GM20431 (cell line): ENCODE measurements around the gene SNRPA1.
"Not testable (repeated sequence)": the region's sequence is repeated elsewhere in the genome, so short reads cannot be mapped to it uniquely, and the experiment has no call there.

ENCODE experiments used
- in situ Hi-C: fragments of 300-500 bp; cut with MseI, MboI; formaldehyde crosslinking; loops from one replicate; pipeline ENCODE4 v1.15.0; 2020; ENCODE audit warnings: low sequenced_read_pairs; ENCODE audit not compliant: unreplicated experiment

SNRPA1 gene

DNA sequence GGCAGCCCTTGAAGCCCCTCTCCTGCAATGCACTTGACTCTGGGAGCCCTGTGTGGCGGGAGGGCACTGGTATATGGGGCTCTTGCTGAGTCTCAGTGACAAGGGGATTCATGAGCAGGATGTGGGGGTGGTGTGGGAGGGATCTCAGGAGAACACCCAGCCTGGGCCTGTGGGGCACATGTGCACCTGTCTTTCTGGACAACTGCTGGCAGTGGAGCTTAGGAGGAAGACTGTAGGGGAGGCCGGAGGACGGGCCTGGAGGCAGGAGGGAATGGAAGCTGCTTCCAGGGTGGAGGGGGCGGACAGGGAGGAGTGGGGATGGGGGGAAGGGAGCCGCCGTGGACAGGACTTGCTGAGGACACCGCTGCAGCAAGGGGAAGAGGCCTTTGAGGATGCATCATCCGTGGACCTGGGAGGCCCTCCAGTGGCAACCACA is 10.8 kb upstream of the SNRPA1 start:
- in situ Hi-C loops = no loop called here

- in situ Hi-C loops = no loop called here
Measured at GRCh38 chr15:101303408-101303807, 8.4 kb upstream of the SNRPA1 start.

GRCh38 chr15:101296418-101297405 is 1.7 kb upstream of the SNRPA1 start:
- in situ Hi-C loops = loop anchor here (10.0 kb wide), 1 partner anchor 348 kb away; no protein-coding TSS in a partner anchor

DNA sequence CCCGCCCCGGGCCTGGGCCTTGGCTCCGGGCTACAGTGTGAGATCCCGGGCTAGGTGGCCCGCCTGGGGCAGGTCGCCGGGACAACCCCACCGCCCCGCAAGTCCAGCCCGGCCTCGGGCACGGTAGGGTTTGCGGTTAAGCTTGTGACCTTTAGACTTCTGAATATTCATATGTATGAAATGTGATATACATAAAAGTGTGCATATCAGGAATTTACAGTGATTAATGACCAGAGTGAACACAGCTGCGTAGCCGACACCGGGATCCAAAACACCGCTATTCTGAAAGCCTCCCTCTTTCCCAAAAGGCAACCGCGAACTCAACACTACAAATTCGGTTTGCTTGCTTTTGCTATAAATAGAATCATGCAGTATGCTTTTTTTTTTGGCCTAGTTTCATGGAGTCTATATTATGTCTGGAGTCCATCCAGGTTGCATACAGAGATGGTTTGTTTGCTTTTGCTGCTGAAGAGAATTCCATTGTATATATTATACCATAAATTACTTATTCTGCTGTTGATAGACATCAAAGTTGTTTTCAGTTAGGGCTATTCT is 636 bp upstream of the SNRPA1 start:
- in situ Hi-C loops = loop anchor here (10.0 kb wide), 1 partner anchor 349 kb away; no protein-coding TSS in a partner anchor

DNA sequence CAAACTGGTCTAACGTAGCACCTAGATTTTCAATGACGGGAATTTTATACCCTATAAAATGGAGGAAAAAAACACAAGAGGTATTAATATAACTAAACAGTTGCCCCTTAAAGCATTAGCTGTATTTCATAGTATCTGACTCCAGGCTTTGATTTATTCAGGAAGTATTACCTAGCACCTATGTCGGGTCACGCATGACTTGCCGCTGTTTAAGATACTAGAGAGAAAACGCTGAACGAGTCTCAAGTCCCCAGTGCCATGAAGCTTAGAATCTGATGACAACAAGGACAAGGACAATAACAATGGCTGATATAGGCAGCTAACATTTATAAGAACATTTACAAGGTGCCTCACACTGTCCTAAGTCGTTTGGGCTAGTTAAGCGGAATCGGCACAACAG is 1.9 kb downstream of the SNRPA1 start:
- in situ Hi-C loops = loop anchor here (10.0 kb wide), 1 partner anchor 352 kb away; no protein-coding TSS in a partner anchor

DNA sequence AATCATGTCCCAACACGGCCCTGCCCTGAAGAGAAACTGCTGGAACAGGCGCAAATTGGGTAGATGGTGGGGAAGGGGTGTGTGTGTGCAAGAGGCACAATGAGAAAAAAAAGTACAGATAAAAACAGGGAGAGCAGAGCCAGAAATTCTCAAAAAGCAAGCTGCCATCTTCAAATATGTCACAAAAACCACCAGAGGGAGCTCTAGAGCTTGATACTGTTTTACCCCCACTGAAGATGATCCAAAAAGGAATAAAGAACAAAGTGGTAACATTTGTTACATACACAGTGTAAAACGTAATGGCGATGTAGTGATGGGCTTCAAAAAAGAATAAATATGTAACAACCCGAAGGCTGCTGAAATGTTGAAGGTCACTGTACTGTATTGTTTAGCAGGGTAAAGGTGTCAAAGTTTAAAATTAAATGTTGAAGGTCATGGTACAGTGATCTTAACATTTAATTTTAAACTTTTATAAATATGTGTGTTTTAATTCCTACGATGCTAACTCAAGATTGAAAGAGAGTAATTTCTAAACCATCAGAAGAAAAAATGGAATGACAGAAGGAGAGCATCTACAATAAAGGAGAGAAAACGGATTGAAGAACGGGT is 6.0 kb downstream of the SNRPA1 start:
- in situ Hi-C loops = no loop called here

DNA sequence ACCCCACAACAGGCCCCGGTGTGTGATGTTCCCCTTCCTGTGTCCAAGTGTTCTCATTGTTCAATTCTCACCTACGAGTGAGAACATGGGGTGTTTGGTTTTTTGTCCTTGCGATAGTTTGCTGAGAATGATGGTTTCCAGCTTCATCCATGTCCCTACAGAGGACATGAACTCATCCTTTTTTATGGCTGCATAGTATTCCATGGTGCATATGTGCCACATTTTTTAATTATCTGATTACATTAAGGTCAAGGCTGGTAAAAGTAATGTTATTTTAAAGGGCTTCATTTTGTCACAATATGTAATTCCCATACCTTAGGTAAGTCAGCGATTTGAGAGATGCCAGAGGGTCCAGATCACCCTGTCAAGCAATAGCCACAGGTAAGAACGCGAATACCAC is 7.7 kb downstream of the SNRPA1 start:
- in situ Hi-C loops = not testable (repeated sequence)

- in situ Hi-C loops = no loop called here
Measured at GRCh38 chr15:101286471-101287114, 8.5 kb downstream of the SNRPA1 start.

GRCh38 chr15:101283931-101284330 is 11.1 kb downstream of the SNRPA1 start:
- in situ Hi-C loops = no loop called here

GRCh38 chr15:101280007-101280406 is 15.0 kb downstream of the SNRPA1 start:
- in situ Hi-C loops = no loop called here

GRCh38 chr15:101277943-101278564 is 17.0 kb downstream of the SNRPA1 start:
- in situ Hi-C loops = no loop called here

GRCh38 chr15:101277038-101277822 is 17.8 kb downstream of the SNRPA1 start, which contains the start of gene SELENOS:
Gene SELENOS, minus strand, starts transcription at chr15:101277485. Its CDS starts 68 bp downstream, at chr15:101277417.
- in situ Hi-C loops = no loop called here

GRCh38 chr15:101276501-101277037 is 18.5 kb downstream of the SNRPA1 start:
- in situ Hi-C loops = no loop called here

DNA sequence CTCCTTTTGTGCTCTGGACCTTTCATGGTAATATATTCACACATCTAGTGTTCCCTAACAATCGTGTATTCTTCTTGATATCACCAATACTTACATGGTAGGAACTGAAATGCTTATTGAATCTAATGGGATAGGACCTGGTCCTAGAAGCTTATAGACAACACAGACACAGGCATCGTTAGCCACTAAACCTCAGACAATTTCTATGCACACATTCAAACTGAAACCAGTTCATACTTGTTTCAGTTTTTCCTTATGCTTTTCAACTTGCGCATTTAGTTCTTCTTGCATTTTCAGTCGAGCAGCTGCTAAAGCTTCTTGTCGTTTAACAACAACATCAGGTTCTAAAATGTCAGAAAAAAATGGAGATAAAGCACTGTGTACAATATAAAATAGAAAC is 20.0 kb downstream of the SNRPA1 start:
- in situ Hi-C loops = no loop called here

GRCh38 chr15:101273534-101273933 is 21.5 kb downstream of the SNRPA1 start:
- in situ Hi-C loops = no loop called here

GRCh38 chr15:101272584-101272983 is 22.5 kb downstream of the SNRPA1 start:
- in situ Hi-C loops = no loop called here

DNA sequence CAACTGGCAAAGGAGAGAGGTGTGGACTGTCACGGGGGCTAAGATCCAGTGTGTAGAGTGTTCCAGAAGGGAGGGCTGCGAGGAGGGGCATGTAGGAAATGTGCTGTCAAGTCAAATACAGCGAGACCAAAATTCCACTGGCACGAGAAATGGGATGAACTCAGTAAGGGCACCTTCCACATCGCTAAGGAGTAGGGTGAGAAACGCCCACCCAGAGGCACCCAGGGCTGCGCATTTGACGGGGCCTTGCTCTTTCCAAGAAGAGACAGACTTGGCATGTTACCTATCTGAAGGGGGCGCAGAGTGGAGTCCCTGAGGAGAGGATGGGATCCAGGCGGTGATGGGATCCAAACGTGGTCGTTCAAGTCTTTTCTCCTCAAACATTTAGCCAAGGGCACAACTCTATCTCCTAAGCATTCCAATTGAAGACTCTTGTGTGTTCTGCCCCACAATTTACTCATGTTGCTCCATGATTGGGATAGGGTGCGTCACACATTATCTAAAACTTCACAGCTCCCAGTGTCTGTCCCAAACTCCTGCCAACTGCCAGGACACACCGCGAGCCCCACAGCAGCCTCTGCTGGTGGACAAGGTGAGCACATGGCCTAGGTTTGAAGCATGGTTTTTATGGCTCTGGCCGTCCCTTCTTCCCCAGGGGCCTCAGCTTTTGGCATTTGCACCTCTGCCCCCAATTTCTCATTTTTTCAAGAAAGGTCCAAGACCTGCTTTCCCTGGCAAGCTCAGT is 25.4 kb downstream of the SNRPA1 start:
- in situ Hi-C loops = loop anchor here (10.0 kb wide), 1 partner anchor 185 kb away; no protein-coding TSS in a partner anchor
